ENCODE data around the gene PXN.

DNA sequence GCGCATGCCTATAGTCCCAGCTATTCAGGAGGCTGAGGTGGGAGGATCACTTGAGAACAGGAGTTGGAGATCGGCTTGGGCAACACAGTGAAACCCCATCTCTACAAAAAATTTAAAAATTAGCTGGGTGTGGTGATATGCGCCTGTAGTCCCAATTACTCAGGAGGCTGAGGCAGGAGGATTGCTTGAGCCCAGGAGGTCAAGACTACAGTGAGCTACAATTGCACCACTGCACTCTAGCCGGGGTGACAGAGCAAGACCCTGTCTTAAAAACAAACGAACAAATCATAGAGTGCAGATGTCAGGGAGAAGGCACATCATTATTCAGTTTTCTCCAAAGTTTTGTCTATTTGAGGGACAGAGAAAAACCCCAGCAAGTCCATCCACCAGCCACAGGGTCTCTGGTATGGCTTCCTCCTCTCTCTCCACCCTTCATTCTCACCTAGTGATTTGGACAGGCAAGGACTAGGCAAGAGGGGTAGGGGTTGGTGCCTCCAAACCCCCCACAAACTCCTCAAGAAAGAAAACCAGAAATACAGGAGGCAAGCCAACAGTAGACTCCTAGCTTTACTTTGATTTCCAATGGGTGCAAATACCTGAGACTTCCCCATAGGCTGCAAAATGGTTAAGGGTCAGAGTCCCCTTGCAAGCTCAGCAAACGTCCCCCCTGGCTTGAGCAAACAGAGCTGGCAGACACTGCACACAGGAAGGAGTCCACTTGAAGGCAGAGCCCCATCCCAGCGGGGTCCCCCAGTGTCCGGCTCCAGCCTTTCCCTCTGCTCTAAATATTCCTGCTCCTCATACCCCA lies 38.1 kb downstream of the PXN start:
- TF ChIP-seq, protein P1, sequence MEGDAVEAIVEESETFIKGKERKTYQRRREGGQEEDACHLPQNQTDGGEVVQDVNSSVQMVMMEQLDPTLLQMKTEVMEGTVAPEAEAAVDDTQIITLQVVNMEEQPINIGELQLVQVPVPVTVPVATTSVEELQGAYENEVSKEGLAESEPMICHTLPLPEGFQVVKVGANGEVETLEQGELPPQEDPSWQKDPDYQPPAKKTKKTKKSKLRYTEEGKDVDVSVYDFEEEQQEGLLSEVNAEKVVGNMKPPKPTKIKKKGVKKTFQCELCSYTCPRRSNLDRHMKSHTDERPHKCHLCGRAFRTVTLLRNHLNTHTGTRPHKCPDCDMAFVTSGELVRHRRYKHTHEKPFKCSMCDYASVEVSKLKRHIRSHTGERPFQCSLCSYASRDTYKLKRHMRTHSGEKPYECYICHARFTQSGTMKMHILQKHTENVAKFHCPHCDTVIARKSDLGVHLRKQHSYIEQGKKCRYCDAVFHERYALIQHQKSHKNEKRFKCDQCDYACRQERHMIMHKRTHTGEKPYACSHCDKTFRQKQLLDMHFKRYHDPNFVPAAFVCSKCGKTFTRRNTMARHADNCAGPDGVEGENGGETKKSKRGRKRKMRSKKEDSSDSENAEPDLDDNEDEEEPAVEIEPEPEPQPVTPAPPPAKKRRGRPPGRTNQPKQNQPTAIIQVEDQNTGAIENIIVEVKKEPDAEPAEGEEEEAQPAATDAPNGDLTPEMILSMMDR (IDR thresholded peaks at IDR 0.05), result no peak
- TF ChIP-seq POLR2A (IDR thresholded peaks at IDR 0.05), result no peak

All from body of pancreas (tissue), 4 donors.